ENCODE data around the gene CA4. TPM values are rescaled to one million over a fixed set of nuclear protein-coding genes. Genes with fewer than 3 reads are reported as not detected.
A peak's percentile ranks its signal among the peaks of the same experiment; 100 is the strongest.

Gene CA4
- total RNA-seq, 2 donors from 2014 or later = 1.5 to 3.0 TPM

- Histone ChIP-seq H3K4me3 (ENCODE audit: low read length) (no peak overlapping the region), H3K36me3 (ENCODE audit: control insufficient read depth, insufficient read depth, low read length) (no peaks in the 10 kb centered on the region), H3K27ac (ENCODE audit: low read depth, low read length) (no peak overlapping the region), H3K27me3 (ENCODE audit: control insufficient read depth, insufficient read depth, low read length, poor library complexity, severe bottlenecking) (peaks cover 6% of the 10 kb centered on the region), H3K9ac (ENCODE audit: extremely low read depth, low read length, poor library complexity, severe bottlenecking) (no peak overlapping the region), H3K9me3 (ENCODE audit: control insufficient read depth, low read length) (no peaks in the 10 kb centered on the region), H3K4me1 (ENCODE audit: control insufficient read depth, insufficient read depth, low read length) (no peaks in the 10 kb centered on the region)
- Mint-ChIP-seq H3K4me3 (no peak overlapping the region), H3K9me3 (no peaks in the 10 kb centered on the region), H3K4me1 (peaks cover 31% of the 10 kb centered on the region), H3K36me3 (ENCODE audit: low read depth) (no peaks in the 10 kb centered on the region), H3K27ac (no peak overlapping the region), H3K27me3 (ENCODE audit: insufficient read depth) (peaks cover 19% of the 10 kb centered on the region)
- DNase-seq = peak; percentile 83
- WGBS, 2 experiments (ENCODE audit: insufficient coverage in 1 of 2, insufficient read length in 1 of 2) = 59 to 79% methylated on average over 5 to 14 of the region's 17 CpGs
- no peak for TF ChIP-seq CTCF (conservative IDR thresholded peaks at IDR 0.05)
Observed at GRCh38 chr17:60161598-60162330, 12.0 kb downstream of the CA4 start.

- DNase-seq = peak; percentile 85
- peaks cover 34% of the 10 kb centered on the region for H3K4me1 Mint-ChIP-seq
- Histone ChIP-seq H3K9me3 (ENCODE audit: control insufficient read depth, low read length) (no peaks in the 10 kb centered on the region), H3K27me3 (ENCODE audit: control insufficient read depth, insufficient read depth, low read length, poor library complexity, severe bottlenecking) (peaks cover 4% of the 10 kb centered on the region), H3K27ac (ENCODE audit: low read depth, low read length) (no peak overlapping the region), H3K4me1 (ENCODE audit: control insufficient read depth, insufficient read depth, low read length) (no peaks in the 10 kb centered on the region), H3K4me3 (ENCODE audit: low read length) (no peak overlapping the region), H3K36me3 (ENCODE audit: control insufficient read depth, insufficient read depth, low read length) (no peaks in the 10 kb centered on the region), H3K9ac (ENCODE audit: extremely low read depth, low read length, poor library complexity, severe bottlenecking) (no peak overlapping the region)
- peaks cover 18% of the 10 kb centered on the region for H3K27me3 Mint-ChIP-seq (ENCODE audit: insufficient read depth)
- no peaks in the 10 kb centered on the region for H3K36me3 Mint-ChIP-seq (ENCODE audit: low read depth)
- H3K27ac Mint-ChIP-seq = peak overlapping the region; percentile 66
- 73 to 88% methylated on average over 7 to 20 of the region's 20 CpGs for WGBS, 2 experiments (ENCODE audit: insufficient coverage in 1 of 2, insufficient read length in 1 of 2)
- TF ChIP-seq CTCF (conservative IDR thresholded peaks at IDR 0.05) = peak; percentile 58
- H3K4me3 Mint-ChIP-seq = no peak overlapping the region
- H3K9me3 Mint-ChIP-seq = no peaks in the 10 kb centered on the region
Observed at GRCh38 chr17:60163108-60163784, 13.5 kb downstream of the CA4 start.

GRCh38 chr17:60164164-60164563 is 14.4 kb downstream of the CA4 start:
- DNase-seq = peak; percentile 22

More at GRCh38 chr17:60164164-60164563, 14.4 kb downstream of the CA4 start:
- Mint-ChIP-seq H3K27me3 (ENCODE audit: insufficient read depth) (peaks cover 11% of the 10 kb centered on the region), H3K4me1 (peaks cover 30% of the 10 kb centered on the region), H3K4me3 (no peak overlapping the region), H3K9me3 (no peaks in the 10 kb centered on the region), H3K27ac (no peak overlapping the region), H3K36me3 (ENCODE audit: low read depth) (no peaks in the 10 kb centered on the region)
- TF ChIP-seq CTCF (conservative IDR thresholded peaks at IDR 0.05) = no peak
- H3K27ac ChIP-seq (ENCODE audit: low read depth, low read length) = no peak overlapping the region
- no peaks in the 10 kb centered on the region for H3K4me1 ChIP-seq (ENCODE audit: control insufficient read depth, insufficient read depth, low read length)
- 91 to 93% methylated on average over 6 of the region's 6 CpGs for WGBS, 2 experiments (ENCODE audit: insufficient coverage in 1 of 2, insufficient read length in 1 of 2)
- no peaks in the 10 kb centered on the region for H3K9me3 ChIP-seq (ENCODE audit: control insufficient read depth, low read length)
- no peak overlapping the region for H3K4me3 ChIP-seq (ENCODE audit: low read length)
- H3K9ac ChIP-seq (ENCODE audit: extremely low read depth, low read length, poor library complexity, severe bottlenecking) = no peak overlapping the region
- H3K36me3 ChIP-seq (ENCODE audit: control insufficient read depth, insufficient read depth, low read length) = no peaks in the 10 kb centered on the region
- H3K27me3 ChIP-seq (ENCODE audit: control insufficient read depth, insufficient read depth, low read length, poor library complexity, severe bottlenecking) = no peaks in the 10 kb centered on the region

All from endodermal cell (in vitro differentiated cells).